ENCODE results near the gene CCDC14. TPM values are rescaled to one million over a fixed set of nuclear protein-coding genes. Genes with fewer than 3 reads are reported as not detected.

Gene CCDC14
- polyA plus RNA-seq, 1 donor (not counting 4 experiments of a cell fraction or from before 2014, with no cell fraction given) = 50.5 TPM

DNA sequence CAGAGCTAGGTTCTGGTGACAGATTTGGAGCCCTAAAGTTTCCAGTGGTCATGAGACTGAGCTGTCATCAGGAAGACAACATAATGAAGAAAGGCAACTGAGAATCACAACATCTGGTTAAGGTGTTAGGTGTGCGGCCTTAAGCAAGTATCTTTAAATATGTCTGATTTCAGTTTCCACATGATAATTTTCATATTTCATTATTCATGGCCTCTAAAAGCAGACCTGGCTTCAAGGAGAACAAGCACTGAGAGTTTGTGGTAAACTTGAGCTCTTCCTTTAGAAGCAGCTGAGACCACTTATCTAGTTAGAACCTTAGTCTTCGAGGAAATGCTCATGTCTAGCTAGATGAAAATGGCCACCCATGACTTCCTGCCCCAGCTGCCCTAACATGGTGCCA lies 51.2 kb downstream of the CCDC14 start:
- FAIRE-seq = no peak
- Histone ChIP-seq H3K36me3 (ENCODE audit: control insufficient read depth in 2 of 2, extremely low read depth in 1 of 2, insufficient read depth in 2 of 2, low read length in 2 of 2) (peaks cover under 1 to 1% of the 10 kb centered on the region in 2 experiments), H3K9me1 (ENCODE audit: control insufficient read depth, extremely low read depth, insufficient read depth, low read length) (no peaks in the 10 kb centered on the region), H3K9ac (ENCODE audit: control insufficient read depth, extremely low read depth, insufficient read depth, low read length) (no peak overlapping the region), H2AFZ (ENCODE audit: control insufficient read depth, low read length) (no peak overlapping the region), H3K79me2 (ENCODE audit: control insufficient read depth, insufficient read depth, low read length) (no peaks in the 10 kb centered on the region), H3K27ac (ENCODE audit: control insufficient read depth, insufficient read depth, low read length) (no peak overlapping the region), H3K9me3 (ENCODE audit: control insufficient read depth, low read depth, low read length) (no peaks in the 10 kb centered on the region), H4K20me1 (ENCODE audit: control insufficient read depth, extremely low read depth, insufficient read depth, low read length) (no peaks in the 10 kb centered on the region), H3K4me1 (ENCODE audit: control insufficient read depth, extremely low read depth, insufficient read depth, low read length) (no peaks in the 10 kb centered on the region), H3K27me3 (ENCODE audit: control insufficient read depth, extremely low read depth, insufficient read depth, low read length) (no peaks in the 10 kb centered on the region), H3K4me2 (ENCODE audit: control insufficient read depth, extremely low read depth, insufficient read depth, low read depth, low read length) (no peak overlapping the region), H3K4me3 (ENCODE audit: control insufficient read depth in 2 of 3, extremely low read depth in 1 of 3, insufficient read depth in 2 of 3, low read depth in 1 of 3, low read length in 3 of 3) (no peak overlapping the region)
- dilution Hi-C loops (cut with MboI; ENCODE audit: extremely low pct_ligation_motif_present, low sequenced_read_pairs) = no loop called here
- no peak for DNase-seq (ENCODE audit: low read depth, low spot score)
- TF ChIP-seq EZH2 (IDR thresholded peaks at IDR 0.05; ENCODE audit: low read length) = no peak
- TF ChIP-seq, protein P1, sequence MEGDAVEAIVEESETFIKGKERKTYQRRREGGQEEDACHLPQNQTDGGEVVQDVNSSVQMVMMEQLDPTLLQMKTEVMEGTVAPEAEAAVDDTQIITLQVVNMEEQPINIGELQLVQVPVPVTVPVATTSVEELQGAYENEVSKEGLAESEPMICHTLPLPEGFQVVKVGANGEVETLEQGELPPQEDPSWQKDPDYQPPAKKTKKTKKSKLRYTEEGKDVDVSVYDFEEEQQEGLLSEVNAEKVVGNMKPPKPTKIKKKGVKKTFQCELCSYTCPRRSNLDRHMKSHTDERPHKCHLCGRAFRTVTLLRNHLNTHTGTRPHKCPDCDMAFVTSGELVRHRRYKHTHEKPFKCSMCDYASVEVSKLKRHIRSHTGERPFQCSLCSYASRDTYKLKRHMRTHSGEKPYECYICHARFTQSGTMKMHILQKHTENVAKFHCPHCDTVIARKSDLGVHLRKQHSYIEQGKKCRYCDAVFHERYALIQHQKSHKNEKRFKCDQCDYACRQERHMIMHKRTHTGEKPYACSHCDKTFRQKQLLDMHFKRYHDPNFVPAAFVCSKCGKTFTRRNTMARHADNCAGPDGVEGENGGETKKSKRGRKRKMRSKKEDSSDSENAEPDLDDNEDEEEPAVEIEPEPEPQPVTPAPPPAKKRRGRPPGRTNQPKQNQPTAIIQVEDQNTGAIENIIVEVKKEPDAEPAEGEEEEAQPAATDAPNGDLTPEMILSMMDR (optimal IDR thresholded peaks at IDR 0.05 in 1 of 3, IDR thresholded peaks at IDR 0.05 in 1 of 3, conservative IDR thresholded peaks at IDR 0.05 in 1 of 3; ENCODE audit: extremely low read depth in 1 of 3, insufficient read depth in 2 of 3, low read length in 3 of 3) = no peak

- Histone ChIP-seq H4K20me1 (ENCODE audit: control insufficient read depth, extremely low read depth, insufficient read depth, low read length) (no peaks in the 10 kb centered on the region), H3K27me3 (ENCODE audit: control insufficient read depth, extremely low read depth, insufficient read depth, low read length) (no peaks in the 10 kb centered on the region), H3K4me2 (ENCODE audit: control insufficient read depth, extremely low read depth, insufficient read depth, low read depth, low read length) (no peak overlapping the region), H3K9ac (ENCODE audit: control insufficient read depth, extremely low read depth, insufficient read depth, low read length) (no peak overlapping the region), H2AFZ (ENCODE audit: control insufficient read depth, low read length) (no peak overlapping the region), H3K9me1 (ENCODE audit: control insufficient read depth, extremely low read depth, insufficient read depth, low read length) (no peaks in the 10 kb centered on the region), H3K27ac (ENCODE audit: control insufficient read depth, insufficient read depth, low read length) (no peak overlapping the region), H3K36me3 (ENCODE audit: control insufficient read depth in 2 of 2, extremely low read depth in 1 of 2, insufficient read depth in 2 of 2, low read length in 2 of 2) (no peaks in the 10 kb centered on the region), H3K4me3 (ENCODE audit: control insufficient read depth in 2 of 3, extremely low read depth in 1 of 3, insufficient read depth in 2 of 3, low read depth in 1 of 3, low read length in 3 of 3) (no peak overlapping the region), H3K79me2 (ENCODE audit: control insufficient read depth, insufficient read depth, low read length) (no peaks in the 10 kb centered on the region), H3K9me3 (ENCODE audit: control insufficient read depth, low read depth, low read length) (no peaks in the 10 kb centered on the region), H3K4me1 (ENCODE audit: control insufficient read depth, extremely low read depth, insufficient read depth, low read length) (no peaks in the 10 kb centered on the region)
- dilution Hi-C loops (cut with MboI; ENCODE audit: extremely low pct_ligation_motif_present, low sequenced_read_pairs) = no loop called here
- TF ChIP-seq, protein P1 (optimal IDR thresholded peaks at IDR 0.05 in 1 of 3, IDR thresholded peaks at IDR 0.05 in 1 of 3, conservative IDR thresholded peaks at IDR 0.05 in 1 of 3; ENCODE audit: extremely low read depth in 1 of 3, insufficient read depth in 2 of 3, low read length in 3 of 3) = no peak
- no peak for TF ChIP-seq EZH2 (IDR thresholded peaks at IDR 0.05; ENCODE audit: low read length)
- FAIRE-seq (no peak), DNase-seq (ENCODE audit: low read depth, low spot score) (no peak)
Measured at GRCh38 chr3:123907720-123908119, 53.3 kb downstream of the CCDC14 start.
